Measurements from ENCODE around the gene LAIR1.
"Not testable (repeated sequence)": the region's sequence is repeated elsewhere in the genome, so short reads cannot be mapped to it uniquely, and the experiment has no call there.

The LAIR1 gene

GRCh38 chr19:54364775-54365257 is at the start of gene LAIR1:
Gene LAIR1, minus strand, starts transcription at chr19:54364931. Its CDS starts 127 bp downstream, at chr19:54364804.
- no peak for DNase-seq

- DNase-seq: no peak
These were observed 49.4 kb upstream of the LAIR1 start for GRCh38 chr19:54414156-54414555.

GRCh38 chr19:54412877-54413276 is 48.1 kb upstream of the LAIR1 start:
- no peak for DNase-seq

- no peak for DNase-seq
These were observed 46.3 kb upstream of the LAIR1 start for GRCh38 chr19:54411033-54411432.

- no peak for DNase-seq
These were observed 43.8 kb upstream of the LAIR1 start for GRCh38 chr19:54408456-54409026.

- DNase-seq: no peak
These were observed 43.0 kb upstream of the LAIR1 start for GRCh38 chr19:54407780-54408179.

GRCh38 chr19:54405628-54406027 is 40.9 kb upstream of the LAIR1 start:
- no peak for DNase-seq

GRCh38 chr19:54403054-54403453 is 38.3 kb upstream of the LAIR1 start:
- DNase-seq: no peak

GRCh38 chr19:54400913-54401312 is 36.2 kb upstream of the LAIR1 start:
- DNase-seq: no peak

- no peak for DNase-seq
These were observed 34.5 kb upstream of the LAIR1 start for GRCh38 chr19:54399189-54399588.

- DNase-seq: no peak
These were observed 31.0 kb upstream of the LAIR1 start for GRCh38 chr19:54395685-54396084.

- DNase-seq: no peak
These were observed 28.6 kb upstream of the LAIR1 start for GRCh38 chr19:54393381-54393780.

GRCh38 chr19:54392105-54392504 is 27.4 kb upstream of the LAIR1 start:
- no peak for DNase-seq

GRCh38 chr19:54391589-54392061 is 26.9 kb upstream of the LAIR1 start:
- no peak for DNase-seq

- no peak for DNase-seq
These were observed 26.3 kb upstream of the LAIR1 start for GRCh38 chr19:54390942-54391577.

GRCh38 chr19:54389553-54389952 is 24.8 kb upstream of the LAIR1 start:
- no peak for DNase-seq

GRCh38 chr19:54388802-54389139 is 24.0 kb upstream of the LAIR1 start:
- no peak for DNase-seq

- DNase-seq: no peak
These were observed 23.5 kb upstream of the LAIR1 start for GRCh38 chr19:54387991-54388801.

- DNase-seq: no peak
These were observed 18.6 kb upstream of the LAIR1 start for GRCh38 chr19:54383330-54383729.

- DNase-seq: not testable (repeated sequence)
These were observed 17.3 kb upstream of the LAIR1 start for GRCh38 chr19:54382041-54382440.

GRCh38 chr19:54380897-54381296 is 16.2 kb upstream of the LAIR1 start:
- no peak for DNase-seq

GRCh38 chr19:54379187-54379678 is 14.5 kb upstream of the LAIR1 start:
- no peak for DNase-seq

GRCh38 chr19:54376610-54377285 is 12.0 kb upstream of the LAIR1 start:
- no peak for DNase-seq

All from NCI-H510A (cell line).